HG03457 (cell line): ENCODE measurements around the gene KRT84.
"Not testable (repeated sequence)": the region's sequence is repeated elsewhere in the genome, so short reads cannot be mapped to it uniquely, and the experiment has no call there.

ENCODE experiments used
- ATAC-seq: cut with Tn5 transposase; IDR thresholded peaks from one replicate; pipeline ENCODE4 v1.9.1; 2021; ENCODE audit warnings: moderate number of reproducible peaks; ENCODE audit not compliant: unreplicated experiment

The KRT84 gene

DNA sequence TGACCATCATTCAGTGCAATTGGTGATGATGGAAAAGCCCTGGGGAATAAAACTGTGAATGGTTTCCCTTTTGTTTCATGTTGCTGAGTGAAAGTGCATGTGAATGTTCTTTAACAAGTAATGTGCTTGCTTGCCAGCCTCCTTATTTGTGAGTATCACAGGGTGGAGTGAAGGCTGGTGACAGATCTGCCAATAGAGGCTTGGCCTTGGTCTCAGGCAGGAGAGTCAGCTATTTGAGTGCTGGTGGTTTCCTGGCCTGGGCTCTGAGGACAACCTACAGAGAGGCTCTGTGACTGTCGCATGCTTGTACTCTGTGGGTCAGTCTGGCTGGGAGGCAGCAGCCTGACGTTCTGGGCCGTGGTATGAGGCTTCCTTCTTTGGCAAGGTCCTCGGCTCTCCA lies 38.9 kb downstream of the KRT84 start:
- no peak for ATAC-seq

- ATAC-seq = not testable (repeated sequence)
Measured at GRCh38 chr12:52345041-52345440, 40.4 kb downstream of the KRT84 start.

DNA sequence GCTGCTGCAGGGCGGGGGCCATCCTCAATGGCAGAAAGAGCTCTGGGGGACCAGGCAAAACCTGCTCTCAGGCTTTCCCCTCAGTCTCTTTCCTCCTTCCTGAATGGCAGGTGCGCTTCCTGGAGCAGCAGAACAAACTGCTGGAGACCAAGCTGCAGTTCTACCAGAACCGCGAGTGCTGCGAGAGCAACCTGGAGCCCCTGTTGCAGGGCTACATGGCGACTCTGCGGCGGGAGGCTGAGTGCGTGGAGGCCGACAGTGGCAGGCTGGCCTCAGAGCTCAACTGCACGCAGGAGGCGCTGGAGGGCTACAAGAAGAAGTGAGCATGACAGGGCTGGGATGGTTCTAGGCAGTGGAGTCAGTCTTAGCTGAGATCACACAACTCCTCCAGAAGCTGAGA lies 41.3 kb downstream of the KRT84 start:
- ATAC-seq = no peak

DNA sequence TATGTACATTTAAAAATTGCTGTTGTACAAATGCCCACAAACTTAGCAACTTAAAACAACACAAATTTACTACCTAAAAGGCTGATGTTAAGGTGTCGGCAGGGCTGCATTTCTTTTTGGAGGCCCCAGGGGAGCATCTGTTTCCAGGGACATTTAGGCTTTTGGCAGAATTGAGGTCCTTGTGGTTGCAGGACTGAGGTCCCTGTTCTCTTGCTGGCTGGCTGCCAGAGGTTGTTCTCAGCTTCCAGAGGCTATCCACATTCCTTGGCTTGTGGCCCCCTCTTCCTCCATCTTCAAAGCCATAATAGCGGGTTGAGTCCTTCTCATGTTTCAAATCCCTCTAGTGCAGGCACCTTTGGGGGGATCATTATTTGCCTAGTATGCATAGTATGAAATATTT lies 41.9 kb downstream of the KRT84 start:
- ATAC-seq = no peak

DNA sequence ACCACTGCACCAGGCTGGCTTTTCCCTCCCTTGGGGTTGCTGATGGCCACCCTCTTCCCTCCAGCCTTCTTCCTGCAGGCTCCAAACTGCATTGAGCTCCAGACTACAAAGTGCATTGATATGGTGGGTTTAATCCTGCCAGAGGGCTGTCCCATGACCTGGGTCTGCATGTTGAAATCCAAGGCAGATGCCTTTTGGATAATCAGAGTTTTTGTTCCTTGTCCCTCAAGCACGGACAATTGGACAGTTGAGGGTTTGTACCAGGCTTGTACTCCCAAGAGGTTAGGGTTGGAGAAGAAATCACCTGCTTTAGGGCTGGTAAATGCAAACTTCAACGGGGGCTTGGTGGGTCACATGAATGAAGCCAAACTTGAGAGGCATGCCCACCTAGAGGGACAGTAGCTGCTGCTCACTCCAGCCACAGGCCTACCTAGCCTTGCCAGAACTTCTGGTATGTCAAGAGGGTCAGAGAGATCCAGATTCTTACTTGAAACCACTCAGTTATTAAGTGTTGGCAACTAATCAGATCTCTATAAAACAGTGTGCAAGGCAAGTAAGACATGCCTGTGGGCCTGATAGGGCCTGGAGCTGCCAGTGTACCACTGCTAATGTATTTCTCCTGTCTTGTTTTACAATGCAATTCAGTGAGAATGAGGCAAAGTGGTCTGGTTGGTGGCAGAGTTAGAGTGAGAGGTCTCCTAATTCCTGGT lies 42.5 kb downstream of the KRT84 start:
- no peak for ATAC-seq

- no peak for ATAC-seq
Measured at GRCh38 chr12:52341066-52341580, 44.3 kb downstream of the KRT84 start.

DNA sequence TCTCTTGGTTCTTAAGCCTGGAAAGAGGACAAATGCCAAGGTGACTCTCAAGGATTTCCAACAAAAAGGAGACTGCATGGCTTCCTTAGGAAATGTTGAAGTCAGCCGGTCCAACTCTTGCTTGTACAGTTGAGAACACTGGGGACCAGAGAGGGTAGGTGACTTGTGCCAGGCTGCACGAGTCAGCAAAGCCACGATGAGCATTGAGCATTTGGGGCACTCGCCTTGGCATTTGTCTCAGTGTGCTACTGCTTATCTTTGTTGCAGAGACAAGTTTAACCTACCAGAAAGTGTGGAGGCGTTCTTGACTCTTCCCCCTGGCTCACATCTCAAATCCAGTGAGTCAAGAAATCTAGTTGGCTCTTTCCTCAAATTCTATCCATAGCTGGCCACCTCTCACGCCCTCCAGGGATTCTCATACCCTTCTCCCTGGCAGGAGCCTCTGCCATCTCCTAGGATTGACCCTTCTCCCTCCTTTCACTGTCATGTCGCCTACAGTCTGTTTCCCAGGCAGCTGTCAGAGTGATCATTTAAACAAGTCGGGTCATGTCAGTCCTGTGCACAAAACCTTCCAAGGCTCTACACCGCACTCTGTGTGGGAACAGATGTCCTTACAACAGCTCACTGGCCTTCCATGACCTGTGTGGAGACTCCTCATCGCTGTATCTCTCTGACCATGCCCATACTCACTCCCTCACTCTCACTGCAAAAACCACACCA lies 47.1 kb downstream of the KRT84 start:
- ATAC-seq = no peak

DNA sequence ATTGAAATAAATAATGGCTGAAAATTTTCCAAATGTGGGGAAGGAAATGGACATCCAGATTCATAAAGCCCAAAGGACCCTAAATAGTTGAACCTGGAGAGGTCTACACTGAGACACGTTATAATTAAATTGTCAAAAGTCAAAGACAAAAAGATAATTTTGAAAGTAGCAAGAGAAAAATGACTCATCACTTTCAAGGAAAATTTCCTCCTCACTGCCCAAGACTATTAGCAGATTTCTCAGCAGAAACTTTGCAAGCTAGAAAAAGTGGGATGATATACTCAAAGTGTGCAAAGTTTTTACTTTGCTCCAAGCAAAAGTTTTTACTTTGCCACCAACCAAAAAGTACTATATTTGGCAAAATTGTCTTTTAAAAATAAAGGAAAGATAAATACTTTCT lies 48.4 kb downstream of the KRT84 start:
- no peak for ATAC-seq

DNA sequence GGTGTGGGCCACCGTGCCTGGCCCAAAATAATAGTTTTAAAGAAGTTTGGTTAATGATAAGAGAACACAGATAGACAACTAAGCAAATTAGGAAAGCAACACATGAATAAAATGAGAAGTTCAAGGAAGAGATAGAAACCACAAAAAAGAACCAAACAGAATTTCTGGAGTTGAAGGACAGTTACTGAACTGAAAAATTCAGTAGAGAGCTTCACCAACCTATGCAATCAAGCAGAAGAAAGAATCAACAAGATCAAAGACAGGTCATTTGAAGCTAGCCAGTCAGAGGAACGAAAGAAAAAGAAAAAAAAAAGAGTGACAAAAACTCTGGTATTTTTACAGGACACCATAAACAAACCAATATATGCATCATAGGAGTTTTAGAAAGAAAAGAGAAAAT lies 48.8 kb downstream of the KRT84 start:
- no peak for ATAC-seq

GRCh38 chr12:52335598-52336262 lies 49.7 kb downstream of the KRT84 start:
- no peak for ATAC-seq

DNA sequence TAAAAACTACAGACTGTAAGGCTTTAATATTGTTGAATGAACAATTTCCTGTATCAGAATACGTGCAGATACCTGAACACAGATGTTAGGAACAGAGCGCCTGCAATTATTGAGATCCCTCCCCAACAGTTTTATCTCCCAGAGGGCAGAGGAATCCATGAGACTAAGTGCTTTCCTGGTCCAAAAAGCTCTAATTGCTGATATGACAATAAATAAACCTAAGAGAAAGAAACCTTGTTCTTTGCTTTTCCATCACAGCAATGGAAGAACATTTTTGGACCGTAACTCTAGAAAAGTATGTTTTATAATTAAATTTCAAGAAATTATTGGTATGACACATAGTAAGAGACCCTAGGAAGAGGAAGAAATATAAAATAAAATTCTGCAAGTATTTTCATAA lies 51.3 kb downstream of the KRT84 start:
- ATAC-seq = no peak

DNA sequence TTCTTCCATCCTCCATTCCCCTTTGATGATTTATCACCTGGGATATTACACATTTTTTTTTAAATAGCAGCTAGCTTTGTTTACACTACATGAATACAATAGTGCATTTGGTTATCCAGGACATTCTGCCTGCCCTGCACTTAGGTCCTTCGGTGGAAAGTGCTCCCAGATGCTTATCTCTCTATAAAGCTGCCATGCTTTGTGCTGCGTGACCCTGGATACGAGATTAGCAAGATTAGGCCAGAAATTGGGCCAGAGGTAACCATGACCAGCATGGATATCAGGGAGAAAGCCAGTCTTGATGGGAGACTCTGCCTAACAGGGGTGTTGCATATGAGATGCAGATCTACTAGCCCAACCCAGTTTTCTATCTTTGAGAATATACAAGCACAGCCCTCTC lies 52.1 kb downstream of the KRT84 start:
- ATAC-seq = no peak

- ATAC-seq = no peak
Measured at GRCh38 chr12:52332381-52332780, 53.1 kb downstream of the KRT84 start.

DNA sequence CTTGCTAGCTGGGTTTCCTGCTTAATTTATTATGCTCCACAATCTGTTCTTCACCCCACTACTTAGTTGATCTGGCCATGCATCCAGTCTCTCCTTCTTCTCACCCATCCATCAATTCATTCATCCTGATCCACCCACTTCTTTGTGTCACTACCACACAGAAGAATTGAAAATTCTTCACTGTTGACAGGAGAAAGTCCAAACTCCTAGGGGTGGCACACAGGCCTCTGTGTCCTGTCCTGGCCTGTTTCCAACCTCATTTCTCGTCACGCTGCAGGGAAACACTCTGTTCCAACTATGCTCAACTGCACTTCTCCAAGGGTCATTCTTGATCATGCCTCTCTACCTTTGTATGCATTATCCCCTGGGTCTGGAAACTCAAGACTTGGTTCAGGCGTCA lies 53.6 kb downstream of the KRT84 start:
- ATAC-seq = no peak

DNA sequence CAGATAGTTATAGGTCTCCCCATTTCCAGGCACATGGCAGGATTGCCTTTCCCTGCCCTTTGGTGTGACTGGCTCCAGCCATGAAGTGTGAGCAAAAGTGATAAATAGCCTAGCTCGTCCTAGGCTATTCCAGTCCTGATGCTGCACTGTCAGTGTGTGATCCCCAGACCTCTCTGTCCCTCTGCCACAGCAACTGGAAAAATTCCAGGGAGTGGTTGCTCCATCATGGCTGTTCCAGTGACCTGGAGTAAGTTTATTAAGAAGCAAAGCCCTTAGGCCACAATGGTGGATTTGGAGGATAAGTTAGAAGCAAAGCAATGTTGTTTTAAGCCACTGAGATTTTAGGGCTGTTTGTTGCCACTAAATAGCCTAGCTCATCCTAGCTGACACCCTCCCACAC lies 54.4 kb downstream of the KRT84 start:
- no peak for ATAC-seq

DNA sequence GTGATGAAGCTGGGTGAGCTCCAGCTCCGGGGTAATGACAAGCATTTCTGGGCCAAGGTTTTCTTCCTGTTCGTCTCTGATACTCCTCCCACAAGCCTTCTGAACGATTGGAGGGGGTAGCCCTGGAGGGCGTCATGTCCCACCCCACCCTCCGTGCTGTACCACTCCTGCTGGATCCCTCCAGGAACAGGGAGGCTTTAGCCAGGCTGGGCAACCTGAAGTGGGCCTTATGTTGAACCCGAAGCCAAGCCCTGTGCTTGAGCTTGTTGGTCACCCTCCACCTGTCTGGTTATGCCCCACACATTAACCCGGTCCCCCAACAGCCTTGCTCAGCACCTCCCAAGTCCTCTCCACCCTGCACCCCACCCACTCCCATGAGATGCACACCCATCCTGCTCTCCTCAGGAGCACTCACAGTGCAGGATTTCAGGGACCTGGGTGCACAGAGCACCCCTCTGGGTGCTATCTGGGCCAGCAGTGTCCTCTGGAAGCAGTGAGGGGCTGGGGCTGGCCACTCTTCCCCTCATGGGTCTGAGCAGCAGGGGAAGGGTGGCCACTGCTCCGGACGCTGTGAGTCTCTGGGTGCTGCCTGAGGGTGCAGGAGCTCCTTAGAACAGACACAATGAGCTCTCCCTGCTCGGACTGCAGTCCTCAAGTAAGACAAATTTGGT lies 57.5 kb downstream of the KRT84 start:
- ATAC-seq = no peak
